K562 (cell line): ENCODE data around the gene NRXN3. TPM values are rescaled to one million over a fixed set of nuclear protein-coding genes. Genes with fewer than 3 reads are reported as not detected.

ENCODE experiments used
- ATAC-seq: fragments of 200-7000 bp; cut with Tn5 transposase; 3 replicates; pipeline ENCODE4 v1.9.1; 2020; ENCODE audit warnings: moderate library complexity
- BruUV-seq: library from RNA; stranded (reverse); fragments of 400-500 nt; replicated peaks from 2 replicates; lab custom pipeline; 2021; lab: Mats Ljungman, UMichigan
- CTCF ChIA-PET: fragments of 300-600 bp; formaldehyde crosslinking; extraction: SDS; loops from one replicate; lab custom pipeline; 2021; ENCODE audit warnings: low intra/inter-chr PET ratio; lab: Yijun Ruan, JAX
- POLR2A ChIA-PET: fragments of 300-600, 350-650 bp; sonication (Branson Sonifier 250); formaldehyde crosslinking; extraction: SDS; loops from one replicate; lab custom pipeline; 2021; ENCODE audit warnings: antibody characterized with exemption, inconsistent platforms; lab: Yijun Ruan, JAX
- DNase-seq, 4 experiments: peaks; one replicate each; pipeline versions ENCODE4 v3.0.0 to v3.0.0-alpha.2; 2011 to 2018; ENCODE audit warnings: low spot score in 3 of 4, mixed read lengths in 3 of 4; ENCODE audit errors: extremely low read depth in 1 of 4
- FAIRE-seq: peaks from 2 replicates; lab custom pipeline; 2011; peaks lifted over from hg19 to GRCh38; lab: Jason Lieb, UNC
- H2AFZ ChIP-seq: 2 replicates; pipeline ENCODE4 v1.6.0; 2011; ENCODE audit warnings: low read depth, low read length, control low read depth, inconsistent platforms
- H3K27ac ChIP-seq: fragments of 200-600 bp; 3 replicates; pipeline ENCODE4 v1.8.0; 2011; ENCODE audit warnings: low read depth, mild to moderate bottlenecking, control low read depth, inconsistent platforms, low read length, moderate library complexity, mixed read lengths; ENCODE audit errors: extremely low read depth
- H3K27me3 ChIP-seq, 2 experiments: fragments of 300-600 bp in 1 of 2; 2 replicates in 1 of 2; 3 replicates in 1 of 2; pipeline versions ENCODE4 v1.6.0 to v1.8.0; 2011; ENCODE audit warnings: inconsistent platforms in 2 of 2, low read length in 2 of 2, mild to moderate bottlenecking in 1 of 2, mixed read lengths in 1 of 2, moderate library complexity in 1 of 2; ENCODE audit not compliant: control insufficient read depth in 2 of 2, insufficient read depth in 2 of 2
- H3K36me3 ChIP-seq: fragments of 300-600 bp; 3 replicates; pipeline ENCODE4 v1.8.0; 2011; ENCODE audit warnings: mild to moderate bottlenecking, low read length, inconsistent platforms; ENCODE audit not compliant: control insufficient read depth, insufficient read depth
- H3K4me1 ChIP-seq, 2 experiments: fragments of 200-600 bp in 1 of 2; replicated peaks in 1 of 2; 2 replicates in 1 of 2; 3 replicates in 1 of 2; pipeline versions ENCODE4 v1.5.1 to v1.8.0; 2011; ENCODE audit warnings: inconsistent platforms in 2 of 2, low read length in 2 of 2, mild to moderate bottlenecking in 1 of 2, mixed read lengths in 1 of 2, moderate library complexity in 1 of 2; ENCODE audit not compliant: control insufficient read depth in 2 of 2, insufficient read depth in 2 of 2
- H3K4me2 ChIP-seq: 2 replicates; pipeline ENCODE4 v1.6.1; 2011; ENCODE audit warnings: low read length, control low read depth, inconsistent platforms, mixed read lengths; ENCODE audit not compliant: insufficient read depth
- H3K4me3 ChIP-seq: fragments of 200-600 bp; sonication (generic), shearing (Covaris generic); 2 replicates; pipeline ENCODE4 v1.5.1; 2016; ENCODE audit warnings: control low read depth, inconsistent platforms
- H3K79me2 ChIP-seq: fragments of 200-600 bp; 3 replicates; pipeline ENCODE4 v1.8.0; 2011; ENCODE audit warnings: low read length, inconsistent platforms; ENCODE audit not compliant: control insufficient read depth, insufficient read depth
- H3K9ac ChIP-seq, 2 experiments: 2 replicates each; pipeline versions ENCODE4 v1.6.0 to v1.6.1; 2011; ENCODE audit warnings: low read depth in 2 of 2, low read length in 2 of 2, control low read depth in 1 of 2, inconsistent platforms in 1 of 2, mild to moderate bottlenecking in 1 of 2, mixed read lengths in 1 of 2; ENCODE audit not compliant: insufficient read depth in 1 of 2
- H3K9me1 ChIP-seq: one replicate; pipeline ENCODE4 v1.6.0; 2011; ENCODE audit warnings: inconsistent platforms, mild to moderate bottlenecking, low read length, moderate library complexity; ENCODE audit not compliant: control insufficient read depth, insufficient read depth
- H3K9me3 ChIP-seq: replicated peaks from 2 replicates; pipeline ENCODE4 v1.5.1; 2011; ENCODE audit warnings: low read depth, low read length, inconsistent platforms; ENCODE audit not compliant: control insufficient read depth, insufficient read depth
- H4K20me1 ChIP-seq: replicated peaks from 2 replicates; pipeline ENCODE4 v1.6.1; 2011; ENCODE audit warnings: low read length, inconsistent platforms, mixed read lengths; ENCODE audit not compliant: control insufficient read depth, insufficient read depth
- CXXC5 ChIP-seq: fragments of 250-450 bp; sonication (Bioruptor Pico); IDR thresholded peaks from 2 replicates; pipeline ENCODE4 v1.8.0; 2022; ENCODE audit warnings: inconsistent platforms, mild to moderate bottlenecking, moderate library complexity
- FOXJ3 ChIP-seq: sonication (generic); formaldehyde crosslinking; IDR thresholded peaks from 2 replicates; pipeline ENCODE4 v1.4.0; 2020; ENCODE audit warnings: mild to moderate bottlenecking, missing genetic modification reagents
- HNRNPK ChIP-seq: fragments of 200-400 bp; formaldehyde crosslinking; IDR thresholded peaks from one replicate; pipeline ENCODE4 v1.6.1; 2018; ENCODE audit warnings: mild to moderate bottlenecking, low read depth, low read length; ENCODE audit not compliant: poor library complexity, severe bottlenecking
- HOXB6 ChIP-seq: fragments of 250-450 bp; sonication (Bioruptor Pico); IDR thresholded peaks from 2 replicates; pipeline ENCODE4 v1.5.1; 2022; ENCODE audit warnings: mild to moderate bottlenecking, borderline replicate concordance
- NFE2L1 ChIP-seq: fragments of 450-650 bp; IDR thresholded peaks from 2 replicates; pipeline ENCODE4 v1.6.1; 2016; ENCODE audit warnings: missing genetic modification characterization, low read depth, mild to moderate bottlenecking, missing compliant biosample characterization, moderate library complexity, borderline replicate concordance
- NONO ChIP-seq, 2 experiments: fragments of 200-400 bp in 1 of 2; fragments of 450-650 bp in 1 of 2; formaldehyde crosslinking in 1 of 2; IDR thresholded peaks; 2 replicates each; pipeline ENCODE4 v1.6.1; 2017; ENCODE audit warnings: low read depth in 2 of 2, mild to moderate bottlenecking in 2 of 2, moderate library complexity in 2 of 2, low read length in 1 of 2
- NUFIP1 ChIP-seq: fragments of 450-650 bp; IDR thresholded peaks from 2 replicates; pipeline ENCODE4 v1.6.1; 2018; ENCODE audit not compliant: partially characterized antibody
- TEAD4 ChIP-seq, 2 experiments: sonication (generic) in 1 of 2; formaldehyde crosslinking in 1 of 2; IDR thresholded peaks; 2 replicates each; pipeline versions ENCODE4 v1.6.1 to v1.8.0; 2012 to 2022; ENCODE audit warnings: borderline replicate concordance in 1 of 2, inconsistent platforms in 1 of 2, low read length in 1 of 2, mild to moderate bottlenecking in 1 of 2, missing genetic modification reagents in 1 of 2
- XRCC5 ChIP-seq: fragments of 200-400 bp; formaldehyde crosslinking; IDR thresholded peaks from 2 replicates; pipeline ENCODE4 v1.6.1; 2017; ENCODE audit warnings: low read depth, mild to moderate bottlenecking, low read length
- ZNF232 ChIP-seq: sonication (generic); formaldehyde crosslinking; IDR thresholded peaks from 2 replicates; pipeline ENCODE4 v1.8.0; 2022; ENCODE audit warnings: mild to moderate bottlenecking, missing genetic modification reagents
- ZNF354B ChIP-seq: fragments of 250-450 bp; sonication (Bioruptor Pico); IDR thresholded peaks from 2 replicates; pipeline ENCODE4 v1.4.0; 2020
- ZNF639 ChIP-seq, 2 experiments: fragments of 200-800 bp in 1 of 2; sonication (Bioruptor generic) in 1 of 2; sonication (generic) in 1 of 2; formaldehyde crosslinking in 1 of 2; IDR thresholded peaks in 1 of 2; conservative IDR thresholded peaks in 1 of 2; 2 replicates each; pipeline versions ENCODE4 v1.5.0 to v1.6.1; 2016 to 2020; ENCODE audit warnings: missing compliant biosample characterization in 1 of 2, missing genetic modification characterization in 1 of 2, missing genetic modification reagents in 1 of 2
- ZNF785 ChIP-seq: fragments of 250-450 bp; sonication (Bioruptor Pico); IDR thresholded peaks from 2 replicates; pipeline ENCODE4 v1.4.0; 2020; ENCODE audit warnings: mild to moderate bottlenecking
- WGBS: fragments of 100-300 bp; shearing (Covaris generic); methylation state at CpG from one replicate; pipeline ENCODE4 v1.1.6; 2016; ENCODE audit warnings: low coverage, mixed read lengths; ENCODE audit not compliant: insufficient coverage; ENCODE audit errors: missing lambda C conversion rate; 5-methylcytosine and 5-hydroxymethylcytosine counted together
- in situ Hi-C: fragments of 300-500 bp; cut with MboI; formaldehyde crosslinking; loops from 4 replicates; pipeline ENCODE4 v1.15.0; 2018; ENCODE audit warnings: inconsistent platforms, mixed read lengths
- intact Hi-C: fragments of 100-400 bp; cut with micrococcal nuclease; formaldehyde crosslinking; loops from 2 replicates; pipeline ENCODE4 v1.14.2; 2022
- polyA plus RNA-seq, 8 experiments: library from polyadenylated mRNA; depleted of rRNA in 4 of 8; stranded (reverse) in 5 of 8; unstranded in 3 of 8; fragments of >200 nt; fragmentation: Nextera tagmentation in 2 of 8; fragmentation: Illumina TruSeq in 1 of 8; extraction: Ambion mirVana in 2 of 8; extraction: Trizol in 1 of 8; gene quantifications; 2 replicates each; pipeline versions ENCODE4 v1.2.1 to v1.2.3, GENCODE V29; 2011 to 2014; ENCODE audit warnings: inconsistent platforms in 1 of 8, missing spikeins in 1 of 8
- total RNA-seq, 7 experiments: library from RNA; depleted of rRNA in 6 of 7; stranded (reverse); fragments of >200 nt in 6 of 7; fragmentation: Illumina TruSeq in 2 of 7; extraction: Trizol in 2 of 7; gene quantifications; 2 replicates each; pipeline versions ENCODE4 v1.2.1 to v1.2.3, GENCODE V29; 2011 to 2021; ENCODE audit warnings: low replicate concordance in 1 of 7
- TF ChIP-seq, protein P1 (sequence below): sonication (generic); formaldehyde crosslinking; IDR thresholded peaks from 2 replicates; pipeline ENCODE4 v1.8.0; 2022; ENCODE audit warnings: mild to moderate bottlenecking, low read depth, missing genetic modification reagents
- TF ChIP-seq, protein P2 (sequence below): fragments of 250-450 bp; sonication (Bioruptor Pico); IDR thresholded peaks from 2 replicates; pipeline ENCODE4 v1.4.0; 2020; ENCODE audit warnings: mild to moderate bottlenecking
- TF ChIP-seq, protein P3 (sequence below): fragments of 450-650 bp; IDR thresholded peaks from 2 replicates; pipeline ENCODE4 v1.6.1; 2016; ENCODE audit warnings: antibody characterized with exemption

Gene NRXN3
- total and polyA plus RNA-seq, 9 of the 15 experiments (the other 6 are each of a cell fraction or from before 2014, with no cell fraction given), result 0.09 TPM; not detected in 8

GRCh38 chr14:79418649-79419415 lies 1248.7 kb downstream of the NRXN3 start:
- Histone ChIP-seq H3K9ac (no peak overlapping the region), H4K20me1 (no peaks in the 10 kb centered on the region), H3K9me1 (no peaks in the 10 kb centered on the region), H3K36me3 (no peaks in the 10 kb centered on the region)
- CTCF ChIA-PET, result no interaction called here
- no peak for FAIRE-seq
- TF ChIP-seq TEAD4 (IDR thresholded peaks at IDR 0.05; ENCODE audit: low read length) (no peak), TEAD4 (CRISPR knock-in tag; IDR thresholded peaks at IDR 0.05; ENCODE audit: borderline replicate concordance) (no peak), NONO (IDR thresholded peaks at IDR 0.05; ENCODE audit: low read depth in 2 of 2, low read length in 1 of 2) (no peak), XRCC5 (no peak), HNRNPK (no peak), NUFIP1 (no peak), CXXC5 (CRISPR knock-in tag) (no peak), ZNF232 (CRISPR knock-in tag) (no peak), FOXJ3 (CRISPR knock-in tag) (no peak), NFE2L1 (tag) (no peak), ZNF354B (CRISPR knock-in tag) (no peak), HOXB6 (CRISPR knock-in tag) (no peak), ZNF785 (CRISPR knock-in tag) (no peak), ZNF639 (CRISPR knock-in tag; conservative IDR thresholded peaks at IDR 0.05 in 1 of 2, IDR thresholded peaks at IDR 0.05 in 1 of 2) (no peak)
- TF ChIP-seq, protein P1, sequence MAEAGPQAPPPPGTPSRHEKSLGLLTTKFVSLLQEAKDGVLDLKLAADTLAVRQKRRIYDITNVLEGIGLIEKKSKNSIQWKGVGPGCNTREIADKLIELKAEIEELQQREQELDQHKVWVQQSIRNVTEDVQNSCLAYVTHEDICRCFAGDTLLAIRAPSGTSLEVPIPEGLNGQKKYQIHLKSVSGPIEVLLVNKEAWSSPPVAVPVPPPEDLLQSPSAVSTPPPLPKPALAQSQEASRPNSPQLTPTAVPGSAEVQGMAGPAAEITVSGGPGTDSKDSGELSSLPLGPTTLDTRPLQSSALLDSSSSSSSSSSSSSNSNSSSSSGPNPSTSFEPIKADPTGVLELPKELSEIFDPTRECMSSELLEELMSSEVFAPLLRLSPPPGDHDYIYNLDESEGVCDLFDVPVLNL, result no peak
- TF ChIP-seq, protein P2, sequence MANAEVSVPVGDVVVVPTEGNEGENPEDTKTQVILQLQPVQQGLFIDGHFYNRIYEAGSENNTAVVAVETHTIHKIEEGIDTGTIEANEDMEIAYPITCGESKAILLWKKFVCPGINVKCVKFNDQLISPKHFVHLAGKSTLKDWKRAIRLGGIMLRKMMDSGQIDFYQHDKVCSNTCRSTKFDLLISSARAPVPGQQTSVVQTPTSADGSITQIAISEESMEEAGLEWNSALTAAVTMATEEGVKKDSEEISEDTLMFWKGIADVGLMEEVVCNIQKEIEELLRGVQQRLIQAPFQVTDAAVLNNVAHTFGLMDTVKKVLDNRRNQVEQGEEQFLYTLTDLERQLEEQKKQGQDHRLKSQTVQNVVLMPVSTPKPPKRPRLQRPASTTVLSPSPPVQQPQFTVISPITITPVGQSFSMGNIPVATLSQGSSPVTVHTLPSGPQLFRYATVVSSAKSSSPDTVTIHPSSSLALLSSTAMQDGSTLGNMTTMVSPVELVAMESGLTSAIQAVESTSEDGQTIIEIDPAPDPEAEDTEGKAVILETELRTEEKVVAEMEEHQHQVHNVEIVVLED (CRISPR knock-in tag), result no peak
- TF ChIP-seq, protein P3, sequence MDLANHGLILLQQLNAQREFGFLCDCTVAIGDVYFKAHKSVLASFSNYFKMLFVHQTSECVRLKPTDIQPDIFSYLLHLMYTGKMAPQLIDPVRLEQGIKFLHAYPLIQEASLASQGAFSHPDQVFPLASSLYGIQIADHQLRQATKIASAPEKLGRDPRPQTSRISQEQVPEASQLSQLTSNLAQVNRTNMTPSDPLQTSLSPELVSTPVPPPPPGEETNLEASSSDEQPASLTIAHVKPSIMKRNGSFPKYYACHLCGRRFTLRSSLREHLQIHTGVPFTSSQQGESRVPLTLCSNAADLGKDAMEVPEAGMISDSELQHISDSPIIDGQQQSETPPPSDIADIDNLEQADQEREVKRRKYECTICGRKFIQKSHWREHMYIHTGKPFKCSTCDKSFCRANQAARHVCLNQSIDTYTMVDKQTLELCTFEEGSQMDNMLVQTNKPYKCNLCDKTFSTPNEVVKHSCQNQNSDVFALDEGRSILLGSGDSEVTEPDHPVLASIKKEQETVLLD, result no peak
- TF ChIP-seq, all 486 proteins: peak for 0
- Histone ChIP-seq H2AFZ (no peak overlapping the region), H3K4me3 (no peak overlapping the region), H3K79me2 (no peaks in the 10 kb centered on the region), H3K4me1 (no peaks in the 10 kb centered on the region), H3K27me3 (no peaks in the 10 kb centered on the region), H3K4me2 (no peak overlapping the region), H3K27ac (no peak overlapping the region), H3K9me3 (no peaks in the 10 kb centered on the region)
- POLR2A ChIA-PET, result no interaction called here
- no peak for ATAC-seq
- intact Hi-C loops (no loop called here), in situ Hi-C loops (no loop called here)
- no peak for DNase-seq
- 3% methylated on average over 5 of the region's 5 CpGs for WGBS
- BruUV-seq, result no TSS peak
